GM12878 (cell line): ENCODE results near the gene RASSF4. TPM values are rescaled to one million over a fixed set of nuclear protein-coding genes. Genes with fewer than 3 reads are reported as not detected.
A peak's percentile ranks its signal among the peaks of the same experiment; 100 is the strongest.

Source experiments
- CBFB ChIP-seq: IDR thresholded peaks from 2 replicates; pipeline ENCODE4 v1.6.1; 2016; ENCODE audit warnings: antibody characterized with exemption, low read depth
- KLF5 ChIP-seq: fragments of 450-650 bp; IDR thresholded peaks from 2 replicates; pipeline ENCODE4 v1.6.1; 2014; ENCODE audit warnings: mild to moderate bottlenecking; ENCODE audit not compliant: partially characterized antibody
- MEF2A ChIP-seq: IDR thresholded peaks from 2 replicates; pipeline ENCODE4 v1.6.1; 2011; ENCODE audit warnings: low read depth, mild to moderate bottlenecking, low read length, moderate library complexity; ENCODE audit not compliant: insufficient read depth
- POLR2A ChIP-seq: IDR thresholded peaks from 2 replicates; pipeline ENCODE4 v1.6.1; 2011; ENCODE audit warnings: low read depth, mild to moderate bottlenecking, low read length
- polyA plus RNA-seq, 11 experiments: library from polyadenylated mRNA; depleted of rRNA in 4 of 11; unstranded in 6 of 11; stranded (reverse) in 5 of 11; fragments of >200 nt; fragmentation: Nextera tagmentation in 4 of 11; fragmentation: Illumina TruSeq in 1 of 11; extraction: Ambion mirVana in 4 of 11; extraction: Trizol in 1 of 11; gene quantifications; 1 replicate in 1 of 11; 2 replicates in 10 of 11; pipeline versions ENCODE4 v1.2.1 to v1.2.3, GENCODE V29; 2011 to 2016; ENCODE audit warnings: inconsistent platforms in 2 of 11, missing spikeins in 2 of 11, low read depth in 1 of 11
- total RNA-seq, 4 experiments: library from RNA; depleted of rRNA in 3 of 4; stranded (reverse); fragments of >200 nt in 3 of 4; fragmentation: Illumina TruSeq in 1 of 4; extraction: Trizol in 1 of 4; gene quantifications; 2 replicates each; pipeline versions ENCODE4 v1.2.1 to v1.2.3, GENCODE V29; 2013 to 2021
- TF ChIP-seq, protein P1 (sequence below), 3 experiments: IDR thresholded peaks in 2 of 3; conservative IDR thresholded peaks in 1 of 3; 2 replicates each; pipeline ENCODE4 v1.5.1; 2011; ENCODE audit warnings: low read depth in 3 of 3, low read length in 3 of 3, mild to moderate bottlenecking in 3 of 3, control low read depth in 2 of 3, moderate library complexity in 2 of 3, inconsistent platforms in 1 of 3, mixed read lengths in 1 of 3; ENCODE audit not compliant: control insufficient read depth in 2 of 3, insufficient read depth in 1 of 3; ENCODE audit errors: extremely low read depth in 1 of 3
- TF ChIP-seq, protein P2 (sequence below): IDR thresholded peaks from 2 replicates; pipeline ENCODE4 v1.6.1; 2012; ENCODE audit warnings: improper control_type of control experiment, low read depth, low read length; ENCODE audit not compliant: insufficient replicate concordance
- TF ChIP-seq, protein P3 (sequence below): fragments of 450-650 bp; formaldehyde crosslinking; IDR thresholded peaks from 2 replicates; pipeline ENCODE4 v1.4.0; 2022; ENCODE audit warnings: mild to moderate bottlenecking, moderate library complexity

Gene RASSF4
- total and polyA plus RNA-seq, 10 of the 15 experiments (the other 5 are each of a cell fraction or from before 2014, with no cell fraction given): 3.7 to 71.1 (median 16.8) TPM

DNA sequence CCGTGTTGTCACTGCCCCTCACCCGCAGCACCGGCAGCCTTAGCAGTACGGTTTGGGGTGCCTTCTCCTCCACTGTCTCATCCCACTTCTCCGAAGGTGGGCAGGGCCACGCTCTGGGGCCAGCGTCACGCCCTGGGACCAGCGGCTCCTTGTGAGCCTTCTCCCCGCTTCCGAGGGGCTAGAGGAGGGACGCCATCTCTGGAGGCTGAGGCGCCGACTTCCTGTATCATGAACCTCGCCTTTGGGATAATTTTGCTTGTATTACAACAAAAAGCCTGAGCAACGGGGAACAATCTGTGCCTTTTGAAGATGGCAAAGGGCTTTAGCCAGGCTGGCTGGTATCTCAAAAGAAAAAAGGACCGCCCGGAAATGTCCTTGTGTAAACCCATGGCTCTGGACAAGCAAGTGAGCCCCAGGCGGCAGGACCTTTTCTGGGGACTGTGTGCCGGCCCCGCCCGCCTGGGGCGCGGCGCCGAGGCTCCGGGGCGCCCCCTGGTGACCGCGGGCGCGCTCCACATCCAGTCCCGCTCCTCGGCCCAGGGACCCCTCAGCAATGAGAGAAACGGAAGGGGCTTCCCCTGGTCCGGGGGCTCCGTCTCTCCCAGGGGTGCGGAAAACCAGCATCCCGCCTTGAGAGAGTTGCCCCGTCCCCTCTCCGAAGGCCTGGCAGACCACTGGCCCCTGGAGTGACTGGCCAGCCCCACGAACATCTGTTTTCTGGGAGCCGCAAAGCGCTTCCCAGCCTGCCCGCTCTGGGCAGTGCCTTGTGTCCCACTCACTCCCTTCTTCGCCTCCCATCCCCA is 15.2 kb downstream of the RASSF4 start (continued):
- TF ChIP-seq, protein P1, sequence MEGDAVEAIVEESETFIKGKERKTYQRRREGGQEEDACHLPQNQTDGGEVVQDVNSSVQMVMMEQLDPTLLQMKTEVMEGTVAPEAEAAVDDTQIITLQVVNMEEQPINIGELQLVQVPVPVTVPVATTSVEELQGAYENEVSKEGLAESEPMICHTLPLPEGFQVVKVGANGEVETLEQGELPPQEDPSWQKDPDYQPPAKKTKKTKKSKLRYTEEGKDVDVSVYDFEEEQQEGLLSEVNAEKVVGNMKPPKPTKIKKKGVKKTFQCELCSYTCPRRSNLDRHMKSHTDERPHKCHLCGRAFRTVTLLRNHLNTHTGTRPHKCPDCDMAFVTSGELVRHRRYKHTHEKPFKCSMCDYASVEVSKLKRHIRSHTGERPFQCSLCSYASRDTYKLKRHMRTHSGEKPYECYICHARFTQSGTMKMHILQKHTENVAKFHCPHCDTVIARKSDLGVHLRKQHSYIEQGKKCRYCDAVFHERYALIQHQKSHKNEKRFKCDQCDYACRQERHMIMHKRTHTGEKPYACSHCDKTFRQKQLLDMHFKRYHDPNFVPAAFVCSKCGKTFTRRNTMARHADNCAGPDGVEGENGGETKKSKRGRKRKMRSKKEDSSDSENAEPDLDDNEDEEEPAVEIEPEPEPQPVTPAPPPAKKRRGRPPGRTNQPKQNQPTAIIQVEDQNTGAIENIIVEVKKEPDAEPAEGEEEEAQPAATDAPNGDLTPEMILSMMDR (IDR thresholded peaks at IDR 0.05 in 2 of 3, conservative IDR thresholded peaks at IDR 0.05 in 1 of 3; ENCODE audit: control insufficient read depth in 2 of 3, extremely low read depth in 1 of 3, insufficient read depth in 1 of 3, low read depth in 3 of 3, low read length in 3 of 3): peak; percentile 78 to 95 (median 94); a peak in 5 of 6 replicates
- TF ChIP-seq POLR2A (peak; percentile 46), KLF5 (no peak), CBFB (no peak), MEF2A (no peak)
- TF ChIP-seq, protein P2, sequence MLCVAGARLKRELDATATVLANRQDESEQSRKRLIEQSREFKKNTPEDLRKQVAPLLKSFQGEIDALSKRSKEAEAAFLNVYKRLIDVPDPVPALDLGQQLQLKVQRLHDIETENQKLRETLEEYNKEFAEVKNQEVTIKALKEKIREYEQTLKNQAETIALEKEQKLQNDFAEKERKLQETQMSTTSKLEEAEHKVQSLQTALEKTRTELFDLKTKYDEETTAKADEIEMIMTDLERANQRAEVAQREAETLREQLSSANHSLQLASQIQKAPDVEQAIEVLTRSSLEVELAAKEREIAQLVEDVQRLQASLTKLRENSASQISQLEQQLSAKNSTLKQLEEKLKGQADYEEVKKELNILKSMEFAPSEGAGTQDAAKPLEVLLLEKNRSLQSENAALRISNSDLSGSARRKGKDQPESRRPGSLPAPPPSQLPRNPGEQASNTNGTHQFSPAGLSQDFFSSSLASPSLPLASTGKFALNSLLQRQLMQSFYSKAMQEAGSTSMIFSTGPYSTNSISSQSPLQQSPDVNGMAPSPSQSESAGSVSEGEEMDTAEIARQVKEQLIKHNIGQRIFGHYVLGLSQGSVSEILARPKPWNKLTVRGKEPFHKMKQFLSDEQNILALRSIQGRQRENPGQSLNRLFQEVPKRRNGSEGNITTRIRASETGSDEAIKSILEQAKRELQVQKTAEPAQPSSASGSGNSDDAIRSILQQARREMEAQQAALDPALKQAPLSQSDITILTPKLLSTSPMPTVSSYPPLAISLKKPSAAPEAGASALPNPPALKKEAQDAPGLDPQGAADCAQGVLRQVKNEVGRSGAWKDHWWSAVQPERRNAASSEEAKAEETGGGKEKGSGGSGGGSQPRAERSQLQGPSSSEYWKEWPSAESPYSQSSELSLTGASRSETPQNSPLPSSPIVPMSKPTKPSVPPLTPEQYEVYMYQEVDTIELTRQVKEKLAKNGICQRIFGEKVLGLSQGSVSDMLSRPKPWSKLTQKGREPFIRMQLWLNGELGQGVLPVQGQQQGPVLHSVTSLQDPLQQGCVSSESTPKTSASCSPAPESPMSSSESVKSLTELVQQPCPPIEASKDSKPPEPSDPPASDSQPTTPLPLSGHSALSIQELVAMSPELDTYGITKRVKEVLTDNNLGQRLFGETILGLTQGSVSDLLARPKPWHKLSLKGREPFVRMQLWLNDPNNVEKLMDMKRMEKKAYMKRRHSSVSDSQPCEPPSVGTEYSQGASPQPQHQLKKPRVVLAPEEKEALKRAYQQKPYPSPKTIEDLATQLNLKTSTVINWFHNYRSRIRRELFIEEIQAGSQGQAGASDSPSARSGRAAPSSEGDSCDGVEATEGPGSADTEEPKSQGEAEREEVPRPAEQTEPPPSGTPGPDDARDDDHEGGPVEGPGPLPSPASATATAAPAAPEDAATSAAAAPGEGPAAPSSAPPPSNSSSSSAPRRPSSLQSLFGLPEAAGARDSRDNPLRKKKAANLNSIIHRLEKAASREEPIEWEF: no peak
- TF ChIP-seq, protein P3, sequence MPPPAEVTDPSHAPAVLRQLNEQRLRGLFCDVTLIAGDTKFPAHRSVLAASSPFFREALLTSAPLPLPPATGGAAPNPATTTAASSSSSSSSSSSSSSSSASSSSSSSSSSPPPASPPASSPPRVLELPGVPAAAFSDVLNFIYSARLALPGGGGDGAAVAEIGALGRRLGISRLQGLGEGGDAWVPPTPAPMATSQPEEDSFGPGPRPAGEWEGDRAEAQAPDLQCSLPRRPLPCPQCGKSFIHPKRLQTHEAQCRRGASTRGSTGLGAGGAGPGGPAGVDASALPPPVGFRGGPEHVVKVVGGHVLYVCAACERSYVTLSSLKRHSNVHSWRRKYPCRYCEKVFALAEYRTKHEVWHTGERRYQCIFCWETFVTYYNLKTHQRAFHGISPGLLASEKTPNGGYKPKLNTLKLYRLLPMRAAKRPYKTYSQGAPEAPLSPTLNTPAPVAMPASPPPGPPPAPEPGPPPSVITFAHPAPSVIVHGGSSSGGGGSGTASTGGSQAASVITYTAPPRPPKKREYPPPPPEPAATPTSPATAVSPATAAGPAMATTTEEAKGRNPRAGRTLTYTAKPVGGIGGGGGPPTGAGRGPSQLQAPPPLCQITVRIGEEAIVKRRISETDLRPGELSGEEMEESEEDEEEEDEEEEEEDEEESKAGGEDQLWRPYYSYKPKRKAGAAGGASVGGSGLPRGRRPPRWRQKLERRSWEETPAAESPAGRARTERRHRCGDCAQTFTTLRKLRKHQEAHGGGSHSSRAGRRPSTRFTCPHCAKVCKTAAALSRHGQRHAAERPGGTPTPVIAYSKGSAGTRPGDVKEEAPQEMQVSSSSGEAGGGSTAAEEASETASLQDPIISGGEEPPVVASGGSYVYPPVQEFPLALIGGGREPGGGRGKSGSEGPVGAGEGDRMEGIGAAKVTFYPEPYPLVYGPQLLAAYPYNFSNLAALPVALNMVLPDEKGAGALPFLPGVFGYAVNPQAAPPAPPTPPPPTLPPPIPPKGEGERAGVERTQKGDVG (CRISPR knock-in tag): no peak
